ENCODE results near the gene LSM3. TPM values are rescaled to one million over a fixed set of nuclear protein-coding genes. Genes with fewer than 3 reads are reported as not detected.

LSM3 gene
- total RNA-seq, 1 donor from 2014 or later: 8.8 TPM

DNA sequence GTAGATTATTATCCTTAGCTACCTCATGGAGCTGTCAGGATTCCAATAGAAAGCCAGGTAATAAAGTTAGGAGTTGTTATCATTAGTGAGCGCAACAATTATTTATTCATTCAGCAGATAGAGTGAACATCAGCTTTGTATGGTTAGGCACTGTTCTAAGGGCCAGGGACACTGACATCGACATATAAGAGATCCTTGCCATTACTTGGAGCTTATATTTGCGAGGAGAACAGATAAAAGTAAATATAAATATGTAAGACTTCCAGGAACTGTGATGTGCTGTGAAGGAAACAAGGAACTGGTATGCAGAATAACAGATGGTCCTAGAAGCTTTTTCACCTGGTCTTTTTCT, 473 bp downstream of the LSM3 start:
- H3K4me1 ChIP-seq: peaks cover 30% of the 10 kb centered on the region
- no peaks in the 10 kb centered on the region for H3K27me3 ChIP-seq
- H3K27ac ChIP-seq: peak overlapping the region; percentile 98
- no peaks in the 10 kb centered on the region for H3K9me3 ChIP-seq
- DNase-seq: no peak
- peaks cover 27% of the 10 kb centered on the region for H3K36me3 ChIP-seq
- TF ChIP-seq CTCF (IDR thresholded peaks at IDR 0.05): no peak
- H3K4me3 ChIP-seq: peak overlapping the region; percentile 65
- ATAC-seq: no peak
- intact Hi-C loops (cut with DNase I): no loop called here

GRCh38 chr3:14179795-14180194, 1.2 kb downstream of the LSM3 start:
- no peaks in the 10 kb centered on the region for H3K27me3 ChIP-seq
- H3K27ac ChIP-seq: no peak overlapping the region
- DNase-seq: no peak
- no peaks in the 10 kb centered on the region for H3K9me3 ChIP-seq
- no peak overlapping the region for H3K4me3 ChIP-seq
- no peak for ATAC-seq
- H3K36me3 ChIP-seq: peaks cover 33% of the 10 kb centered on the region
- peaks cover 28% of the 10 kb centered on the region for H3K4me1 ChIP-seq
- intact Hi-C loops (cut with DNase I): no loop called here
- TF ChIP-seq CTCF (IDR thresholded peaks at IDR 0.05): no peak

GRCh38 chr3:14181253-14181652, 2.6 kb downstream of the LSM3 start:
- no peak for TF ChIP-seq CTCF (IDR thresholded peaks at IDR 0.05)
- peaks cover 47% of the 10 kb centered on the region for H3K36me3 ChIP-seq
- H3K4me1 ChIP-seq: peaks cover 14% of the 10 kb centered on the region
- H3K9me3 ChIP-seq: no peaks in the 10 kb centered on the region
- no peak overlapping the region for H3K4me3 ChIP-seq
- DNase-seq (no peak), ATAC-seq (no peak)
- no peaks in the 10 kb centered on the region for H3K27me3 ChIP-seq
- no peak overlapping the region for H3K27ac ChIP-seq
- intact Hi-C loops (cut with DNase I): no loop called here

- Histone ChIP-seq H3K36me3 (peaks cover 66% of the 10 kb centered on the region), H3K4me3 (no peak overlapping the region), H3K4me1 (no peaks in the 10 kb centered on the region), H3K9me3 (no peaks in the 10 kb centered on the region), H3K27me3 (no peaks in the 10 kb centered on the region), H3K27ac (no peak overlapping the region)
- intact Hi-C loops (cut with DNase I): no loop called here
- DNase-seq (no peak), ATAC-seq (no peak)
- TF ChIP-seq CTCF (IDR thresholded peaks at IDR 0.05): no peak
These were observed 4.5 kb downstream of the LSM3 start for GRCh38 chr3:14183015-14183577.

DNA sequence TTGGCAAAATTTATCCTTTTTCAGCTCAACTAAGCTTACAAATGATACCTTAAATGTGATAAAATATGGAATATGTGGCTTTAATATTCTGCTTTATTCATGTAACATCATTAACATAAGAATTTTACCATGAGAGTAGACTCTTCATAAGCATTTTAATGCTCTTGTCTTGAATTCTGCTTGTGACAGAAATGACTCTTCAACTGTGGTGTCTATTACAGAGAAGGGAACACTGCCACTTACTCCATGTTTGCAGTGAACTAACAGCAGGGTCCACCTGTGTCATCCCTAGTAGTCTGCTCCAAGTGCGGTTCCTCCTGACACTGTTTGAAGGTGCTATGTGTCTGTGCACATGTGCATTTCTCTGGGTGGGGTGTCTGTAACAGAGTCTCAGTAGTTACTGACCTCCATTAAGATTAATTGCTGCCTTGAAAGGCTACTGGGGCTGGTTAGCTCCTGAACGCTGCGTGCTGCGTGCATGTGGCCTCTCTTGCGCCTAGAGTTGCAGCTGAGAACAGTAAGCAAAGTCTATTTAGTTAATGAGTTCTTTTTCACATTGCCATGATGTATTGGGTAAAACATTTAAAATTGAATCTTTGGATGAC, 8.3 kb downstream of the LSM3 start:
- Histone ChIP-seq H3K27me3 (no peaks in the 10 kb centered on the region), H3K36me3 (peaks cover 68% of the 10 kb centered on the region), H3K9me3 (no peaks in the 10 kb centered on the region), H3K4me3 (no peak overlapping the region), H3K27ac (no peak overlapping the region), H3K4me1 (no peaks in the 10 kb centered on the region)
- TF ChIP-seq CTCF (IDR thresholded peaks at IDR 0.05): no peak
- no peak for DNase-seq
- ATAC-seq: no peak
- intact Hi-C loops (cut with DNase I): no loop called here

All from upper lobe of right lung (tissue), 1 donor.